Endometrial microvascular endothelial cells (primary cell): ENCODE results near the gene POLN. TPM values are rescaled to one million over a fixed set of nuclear protein-coding genes. Genes with fewer than 3 reads are reported as not detected.

Source experiments
- in situ Hi-C: cut with HindIII; loops from 2 replicates; pipeline ENCODE4 v1.10.0; 2017; ENCODE audit warnings: low sequenced_read_pairs, low pct_unique_long_range_greater_than_20kb; ENCODE audit errors: inconsistent ontology term
- total RNA-seq: library from RNA; depleted of rRNA; stranded (reverse); fragments of >200 nt; gene quantifications from one replicate; pipeline ENCODE4 v1.2.3, GENCODE V29; 2015; ENCODE audit errors: inconsistent ontology term

Gene POLN
- total RNA-seq, 1 donor from 2014 or later: 2.3 TPM

DNA sequence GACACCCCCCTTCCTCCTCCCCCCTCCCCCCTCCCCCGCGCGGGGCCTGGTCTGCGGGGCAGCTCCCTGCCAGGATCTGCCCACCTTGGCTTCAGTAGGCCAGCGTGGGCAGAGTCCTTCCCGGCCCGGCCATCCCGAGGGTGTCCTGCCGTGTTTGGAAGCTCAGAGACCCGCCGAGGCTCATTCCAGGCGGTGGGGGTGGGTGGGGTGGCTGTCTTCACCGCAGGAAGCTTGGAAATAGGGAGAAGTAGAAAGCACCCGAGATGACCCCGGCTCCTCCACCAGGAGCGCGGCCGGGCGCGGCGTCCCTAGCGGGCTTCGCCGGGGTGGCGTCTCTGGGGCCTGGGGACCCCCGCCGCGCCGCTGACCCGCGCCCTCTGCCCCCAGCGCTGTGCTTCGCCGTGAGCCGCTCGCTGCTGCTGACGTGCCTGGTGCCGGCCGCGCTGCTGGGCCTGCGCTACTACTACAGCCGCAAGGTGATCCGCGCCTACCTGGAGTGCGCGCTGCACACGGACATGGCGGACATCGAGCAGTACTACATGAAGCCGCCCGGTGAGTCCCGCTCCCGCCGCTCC is 181.2 kb downstream of the POLN start:
- in situ Hi-C loops: no loop called here

DNA sequence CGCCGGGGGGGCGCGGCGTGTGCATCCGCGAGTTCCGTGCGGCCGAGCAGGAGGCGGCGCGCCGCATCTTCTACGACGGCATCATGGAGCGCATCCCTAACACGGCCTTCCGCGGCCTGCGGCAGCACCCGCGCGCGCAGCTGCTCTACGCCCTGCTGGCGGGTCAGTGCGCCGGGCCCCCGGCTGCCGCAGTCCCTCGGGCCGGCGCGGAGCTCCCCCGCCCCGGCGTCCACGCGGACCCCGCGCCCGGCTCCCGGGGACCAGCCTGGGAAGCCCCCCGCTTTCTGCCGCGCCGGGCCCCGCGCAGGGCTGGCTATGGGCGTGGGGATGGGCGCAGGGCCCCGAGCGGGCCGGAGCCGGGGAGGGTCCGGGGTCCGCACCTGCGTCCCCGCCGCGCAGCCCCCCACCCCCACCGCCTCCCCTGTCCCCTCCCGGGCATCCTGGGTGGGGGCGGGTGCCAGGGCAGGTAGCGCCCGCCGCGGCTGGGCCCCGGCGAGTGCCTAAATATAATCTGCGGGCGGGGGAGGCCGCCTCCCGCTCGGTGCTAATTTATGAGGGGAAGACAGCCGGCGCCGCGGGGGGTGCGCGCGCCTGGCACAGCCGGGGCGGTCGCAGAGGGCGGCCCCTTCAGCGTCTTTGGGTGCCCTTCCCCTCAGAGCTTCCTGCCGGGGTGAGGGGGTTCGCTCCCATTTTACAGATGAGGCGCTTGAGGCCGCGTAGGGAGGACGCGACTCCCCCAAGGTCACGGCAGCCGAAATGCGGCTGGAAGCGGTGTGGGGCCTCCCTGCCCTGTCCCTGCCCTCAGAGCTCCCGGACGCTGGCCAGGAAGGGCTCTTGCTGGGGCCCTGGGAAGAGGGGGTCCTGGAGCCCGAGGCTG is 182.0 kb downstream of the POLN start:
- in situ Hi-C loops: no loop called here

- in situ Hi-C loops: no loop called here
Measured at GRCh38 chr4:2059046-2059725, 182.7 kb downstream of the POLN start, which contains the start of gene NAT8L. NAT8L (plus strand) TSS chr4:2059327; CDS start chr4:2059512, 185 bp downstream.

- in situ Hi-C loops: no loop called here
Measured at GRCh38 chr4:2058264-2059045, 183.5 kb downstream of the POLN start.

DNA sequence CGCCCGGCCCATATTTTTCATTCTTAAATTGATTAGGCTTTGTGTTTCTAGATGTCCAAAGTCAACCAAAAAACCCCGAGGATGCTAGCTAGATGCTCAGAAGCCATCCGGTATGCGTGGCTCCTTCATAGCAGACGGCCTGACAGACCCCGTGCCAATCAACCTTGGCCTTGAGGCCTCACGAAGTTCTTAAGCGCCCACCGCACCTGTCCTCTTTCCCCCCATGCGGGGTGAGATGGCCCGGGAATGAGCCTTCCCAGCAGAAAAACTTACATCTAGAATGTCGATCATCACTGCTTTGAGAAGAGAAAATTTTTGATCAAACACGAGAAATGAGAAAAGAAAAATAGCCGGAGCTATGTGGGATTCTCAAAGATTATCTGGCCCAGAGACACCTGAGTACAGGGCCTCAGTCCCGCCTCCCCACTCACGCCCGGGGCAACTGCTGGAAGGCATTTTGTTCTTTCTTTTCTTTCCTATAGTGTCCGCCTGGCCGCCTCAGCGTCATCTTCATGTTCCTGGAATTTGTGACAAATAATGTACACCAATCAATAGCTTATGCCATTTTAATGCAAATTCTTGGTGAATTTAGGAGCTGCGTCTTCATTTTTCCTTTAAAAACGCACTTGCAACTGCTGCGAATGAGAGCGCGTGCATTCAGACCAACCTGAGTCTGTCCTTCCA is 184.4 kb downstream of the POLN start:
- in situ Hi-C loops: no loop called here

GRCh38 chr4:2054217-2054616 is 187.7 kb downstream of the POLN start:
- in situ Hi-C loops: no loop called here

DNA sequence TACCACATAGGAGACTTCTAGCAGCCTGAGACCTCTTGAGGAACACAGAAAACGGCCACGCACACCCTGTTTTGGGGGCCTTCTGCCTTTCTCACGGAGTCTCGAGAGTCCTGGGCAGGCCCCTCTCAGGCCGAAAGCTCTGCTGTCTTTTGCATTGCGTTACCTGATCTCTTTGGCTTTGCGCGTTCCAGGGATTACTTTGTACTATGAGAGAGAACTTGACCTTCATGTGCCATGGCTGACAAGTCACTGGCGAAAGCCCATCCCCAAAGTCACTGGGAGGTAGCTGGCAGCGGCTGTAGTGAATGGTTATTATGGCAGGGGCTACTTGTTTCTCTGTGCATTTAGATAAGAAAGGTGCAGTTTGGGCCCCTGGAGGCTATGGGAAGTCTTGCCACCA is 190.8 kb downstream of the POLN start:
- in situ Hi-C loops: no loop called here

- in situ Hi-C loops: no loop called here
Measured at GRCh38 chr4:2049811-2050210, 192.1 kb downstream of the POLN start.

- in situ Hi-C loops: no loop called here
Measured at GRCh38 chr4:2049381-2049780, 192.5 kb downstream of the POLN start.

DNA sequence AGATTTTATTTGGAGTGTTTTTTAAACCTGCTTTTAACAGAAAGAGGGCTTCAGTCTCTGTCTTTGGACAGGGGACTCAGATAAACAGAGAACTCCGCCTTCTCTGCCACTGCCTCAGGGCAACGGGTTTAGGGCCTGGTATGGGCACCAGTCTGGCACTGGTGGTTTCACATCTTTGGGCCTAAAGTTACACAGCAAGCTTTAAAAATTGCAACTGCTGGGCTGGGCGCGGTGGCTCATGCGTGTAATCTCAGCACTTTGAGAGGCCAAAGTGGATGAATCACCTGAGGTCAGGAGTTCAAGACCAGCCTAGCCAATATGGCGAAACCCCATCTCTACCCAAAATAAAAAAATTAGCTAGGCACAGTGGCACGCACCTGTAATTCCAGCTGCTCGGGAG is 193.1 kb downstream of the POLN start:
- in situ Hi-C loops: no loop called here

GRCh38 chr4:2047781-2048581 is 193.9 kb downstream of the POLN start:
- in situ Hi-C loops: no loop called here

DNA sequence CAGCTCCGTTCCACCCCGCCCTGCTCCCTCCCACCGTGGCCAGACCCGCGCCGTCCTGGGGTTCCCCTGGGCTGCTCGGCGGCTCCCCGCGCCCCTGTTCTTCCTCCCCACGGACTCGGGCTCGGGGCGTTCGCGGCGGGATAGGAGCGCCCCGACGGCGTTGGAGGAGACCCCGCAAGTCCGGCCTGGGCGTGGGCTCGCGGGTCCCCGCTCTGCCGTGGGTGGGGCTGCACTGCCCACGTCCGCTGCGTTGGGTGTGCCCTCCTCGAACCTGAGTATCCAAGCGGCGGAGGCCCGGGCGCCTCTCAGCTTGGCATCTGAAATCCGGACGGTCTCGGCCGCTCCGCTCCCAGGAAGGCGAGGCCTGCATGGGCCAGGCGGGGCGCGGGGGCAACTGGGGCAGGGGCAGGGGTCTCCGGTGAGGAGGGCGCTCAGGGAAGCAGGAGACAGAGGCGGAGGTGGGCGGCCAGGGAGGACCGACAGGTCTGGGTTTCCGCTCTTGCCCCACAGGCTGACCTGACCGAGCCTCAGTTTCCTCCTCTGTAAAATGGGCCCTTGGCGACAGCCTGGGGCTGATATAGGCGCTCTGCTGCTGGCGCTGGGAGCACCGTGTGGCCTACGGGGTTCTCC is 194.8 kb downstream of the POLN start:
- in situ Hi-C loops: no loop called here

DNA sequence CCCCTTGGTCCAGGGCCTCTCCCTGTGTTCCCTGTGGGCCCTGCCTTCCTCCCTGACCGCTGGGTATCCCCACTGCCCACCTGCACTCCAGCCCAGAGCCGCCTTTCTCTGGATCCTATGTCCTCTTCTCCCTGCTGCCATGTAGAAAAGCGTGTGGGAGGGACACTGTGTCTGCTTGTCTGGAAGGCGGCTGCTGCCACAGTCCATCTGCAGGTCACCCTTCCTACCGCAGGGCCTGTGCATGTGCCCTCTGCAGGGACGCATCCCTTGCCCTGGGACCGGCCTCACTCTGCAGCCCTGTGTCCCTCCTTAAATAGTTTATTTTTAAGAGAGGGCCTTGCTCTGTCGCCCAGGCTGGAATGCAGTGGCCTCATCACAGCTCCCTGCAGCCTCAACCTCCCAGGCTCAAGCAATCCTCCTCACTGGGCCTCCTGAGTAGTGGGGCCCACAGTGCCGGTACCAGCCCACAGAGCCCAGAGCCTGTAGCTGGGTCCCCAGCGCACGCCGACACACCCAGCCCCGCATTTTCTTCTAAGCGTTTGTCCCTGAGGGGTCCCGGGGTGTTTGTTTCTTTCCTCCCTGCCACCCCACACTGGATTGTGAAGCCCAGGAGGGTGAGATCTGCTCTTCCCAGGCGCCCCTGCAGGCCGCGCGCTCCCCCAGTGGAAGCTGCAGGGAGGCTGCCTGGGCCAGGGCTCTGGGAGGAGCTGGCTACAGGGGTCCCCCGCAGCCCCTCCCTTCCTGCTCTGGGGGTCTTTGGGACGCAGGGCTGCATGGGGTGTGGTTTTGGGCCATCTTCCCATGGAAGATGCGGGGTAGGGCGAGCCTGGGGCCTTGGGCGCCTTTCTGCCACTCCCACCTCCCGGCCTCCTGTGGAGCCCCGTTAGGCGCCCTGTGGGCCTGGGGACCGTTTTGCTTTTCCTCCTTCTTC is 195.6 kb downstream of the POLN start:
- in situ Hi-C loops: no loop called here

DNA sequence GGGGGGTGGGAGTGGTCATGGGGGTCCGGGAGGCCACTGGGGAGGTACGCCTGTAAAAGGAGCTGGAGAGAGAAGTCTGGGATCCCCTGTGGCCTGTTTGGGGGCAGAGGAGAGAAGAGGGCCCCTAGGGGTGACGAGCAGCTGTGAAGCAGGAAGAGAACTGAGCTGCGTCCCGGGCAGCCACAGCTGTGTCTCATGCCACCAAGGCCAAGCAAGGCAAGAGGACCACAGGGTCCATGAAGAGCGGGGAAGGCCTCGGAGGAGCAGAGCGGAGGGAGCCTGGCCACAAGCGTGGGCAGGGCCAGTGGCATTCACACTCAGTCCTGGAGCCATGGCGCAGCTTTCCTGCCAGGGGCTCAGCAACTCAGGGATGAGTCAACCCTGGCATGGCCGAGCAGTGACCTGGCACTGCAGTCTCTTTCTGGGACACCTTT is 196.4 kb downstream of the POLN start:
- in situ Hi-C loops: no loop called here

DNA sequence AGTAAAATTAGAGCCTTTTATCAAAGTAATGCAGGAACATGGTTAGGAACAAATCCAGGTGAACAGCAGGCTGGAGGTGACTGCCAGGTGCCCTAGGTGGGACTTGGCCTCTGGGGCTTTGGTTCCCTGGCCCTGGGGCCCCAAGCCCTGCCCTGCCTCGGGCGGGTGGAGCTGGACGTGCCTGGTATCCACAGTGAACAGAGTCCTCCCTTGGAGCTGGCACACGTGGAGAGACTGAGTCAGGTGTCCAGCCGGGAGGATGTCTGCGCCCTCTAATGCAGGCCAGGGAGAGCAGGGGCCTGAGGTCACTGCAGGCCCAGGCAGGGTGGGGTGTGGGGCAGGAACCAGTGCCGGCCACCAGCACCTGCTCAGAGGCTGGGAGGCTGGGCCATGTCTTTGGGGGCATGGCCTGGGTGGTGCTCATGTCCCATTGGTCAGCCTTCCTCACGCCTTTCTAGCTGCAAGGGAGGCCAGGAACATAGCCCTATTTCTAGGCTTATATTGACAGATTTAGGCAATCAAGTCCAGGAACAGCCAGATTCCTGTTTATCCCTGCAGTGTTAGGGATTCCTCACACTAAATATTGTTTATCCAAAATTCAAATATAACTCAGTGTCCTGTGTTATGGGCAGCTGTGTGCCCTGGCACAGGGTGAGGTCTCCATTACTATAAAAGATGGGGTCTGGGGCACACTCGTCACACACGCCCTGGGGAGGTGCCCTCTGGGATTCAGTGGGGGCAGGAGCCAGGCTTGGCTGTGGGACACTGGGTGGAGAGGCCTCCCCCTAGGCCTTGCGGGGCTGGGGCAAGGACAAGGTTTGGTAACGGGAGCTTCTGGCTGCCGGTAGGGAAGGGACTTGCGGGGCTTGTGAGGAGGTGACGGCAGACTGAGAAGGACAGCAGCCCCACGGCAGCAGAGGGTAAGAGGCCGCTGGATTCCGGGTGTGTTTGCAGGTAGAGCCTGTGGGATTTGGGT is 197.1 kb downstream of the POLN start:
- in situ Hi-C loops: no loop called here
